HEK293 (cell line): Measurements from ENCODE around the gene SAYSD1.

ENCODE experiments used
- ZNF16 ChIP-seq: fragments of 450-650 bp; formaldehyde crosslinking; IDR thresholded peaks from 2 replicates; pipeline ENCODE4 v1.5.1; 2016; ENCODE audit warnings: low read depth, missing biosample characterization, missing genetic modification characterization
- ZNF768 ChIP-seq: fragments of 450-650 bp; formaldehyde crosslinking; IDR thresholded peaks from 2 replicates; pipeline ENCODE4 v1.5.1; 2018; ENCODE audit warnings: missing biosample characterization, mild to moderate bottlenecking, missing genetic modification characterization

DNA sequence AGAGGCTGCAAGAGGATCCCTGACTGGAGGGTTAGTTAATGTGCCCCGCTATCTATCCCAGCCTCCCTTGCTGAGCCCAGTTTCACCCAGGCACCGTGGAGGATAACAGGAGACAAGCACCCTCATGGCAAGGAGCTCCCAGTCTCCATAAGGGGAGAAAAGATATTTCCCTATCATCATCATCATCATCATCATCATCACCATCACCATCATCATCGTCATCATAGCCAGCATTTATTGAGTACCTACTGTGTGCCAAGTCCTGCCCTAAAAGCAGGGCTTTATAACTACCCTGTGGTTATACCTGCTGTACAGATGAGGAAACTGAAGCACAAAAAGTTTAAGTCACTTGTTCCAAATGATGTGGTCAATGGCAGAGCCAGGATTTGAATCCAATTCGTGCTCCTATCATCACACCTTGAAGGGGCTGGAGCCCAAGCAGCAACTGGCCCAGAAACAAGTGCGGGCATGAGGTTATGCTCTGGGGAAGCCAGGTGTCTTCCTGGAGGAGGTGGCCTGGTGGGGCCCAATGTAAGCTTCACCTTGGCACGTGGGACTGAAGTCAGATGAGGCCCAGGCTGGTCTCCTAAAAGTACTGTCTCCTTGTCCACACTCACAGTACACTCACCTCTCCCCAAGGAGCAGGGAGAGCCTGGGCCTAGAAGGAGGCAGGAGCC lies 56.4 kb downstream of the SAYSD1 start:
- no peak for TF ChIP-seq ZNF768
- TF ChIP-seq ZNF16 (tag by site-specific recombination) = no peak
